HG02973 (cell line): ENCODE measurements around the gene ANKRD50.
A peak's percentile ranks its signal among the peaks of the same experiment; 100 is the strongest.

Experiments used
- ATAC-seq: cut with Tn5 transposase; IDR thresholded peaks from one replicate; pipeline ENCODE4 v1.9.1; 2021; ENCODE audit warnings: moderate library complexity; ENCODE audit not compliant: unreplicated experiment

Gene ANKRD50

DNA sequence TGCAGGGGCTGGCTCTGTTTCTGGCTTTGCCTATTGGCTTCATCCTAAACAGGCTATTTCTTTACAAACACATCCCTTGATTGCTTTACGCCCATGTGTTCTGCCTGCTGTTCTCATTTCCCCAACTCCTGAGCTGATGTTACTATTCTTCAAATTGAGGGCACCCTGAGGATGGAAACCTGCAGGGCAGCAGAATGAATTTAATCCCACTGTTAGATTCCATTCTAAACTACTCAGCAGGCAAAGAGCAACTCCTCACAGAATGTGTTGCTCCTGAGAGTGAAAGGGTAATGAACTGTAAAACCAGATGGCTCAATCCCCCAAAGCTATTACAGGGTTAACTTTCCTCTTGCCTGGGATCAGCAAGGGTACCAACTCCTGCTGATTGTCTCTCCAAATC, 75.7 kb downstream of the ANKRD50 start:
- no peak for ATAC-seq

GRCh38 chr4:124635331-124635730, 77.2 kb downstream of the ANKRD50 start:
- no peak for ATAC-seq

DNA sequence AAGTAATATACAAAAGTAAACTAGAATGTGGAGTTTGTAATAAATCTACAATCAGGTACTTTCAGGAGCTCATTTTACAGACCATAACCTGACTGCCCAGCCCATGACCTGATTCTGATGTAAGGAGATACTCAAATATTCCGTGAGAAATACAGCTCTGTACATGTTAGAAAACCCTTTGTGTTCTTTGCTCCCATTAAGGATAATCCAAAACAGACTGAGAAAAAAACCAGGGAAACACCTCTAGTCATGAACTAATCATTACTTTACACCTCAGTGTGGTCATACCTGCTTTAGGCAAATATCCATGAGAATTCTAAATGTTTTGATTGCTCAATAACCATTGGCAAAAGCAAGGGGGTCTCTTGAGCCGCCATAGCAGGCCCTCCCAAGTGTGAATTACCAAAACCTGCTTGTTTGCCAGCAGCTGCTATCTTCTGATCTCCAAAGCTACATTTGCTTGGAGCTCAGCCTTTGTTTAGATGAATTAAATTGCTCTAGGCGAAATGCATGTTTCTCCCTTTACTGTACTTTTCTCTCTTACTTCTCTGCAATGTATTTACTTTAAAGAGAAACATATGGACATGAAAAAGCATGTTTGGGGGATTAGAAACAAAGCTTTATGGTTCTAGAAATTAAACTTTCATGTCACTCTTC, 79.1 kb downstream of the ANKRD50 start:
- ATAC-seq, result no peak

GRCh38 chr4:124632439-124632838, 80.1 kb downstream of the ANKRD50 start:
- no peak for ATAC-seq

DNA sequence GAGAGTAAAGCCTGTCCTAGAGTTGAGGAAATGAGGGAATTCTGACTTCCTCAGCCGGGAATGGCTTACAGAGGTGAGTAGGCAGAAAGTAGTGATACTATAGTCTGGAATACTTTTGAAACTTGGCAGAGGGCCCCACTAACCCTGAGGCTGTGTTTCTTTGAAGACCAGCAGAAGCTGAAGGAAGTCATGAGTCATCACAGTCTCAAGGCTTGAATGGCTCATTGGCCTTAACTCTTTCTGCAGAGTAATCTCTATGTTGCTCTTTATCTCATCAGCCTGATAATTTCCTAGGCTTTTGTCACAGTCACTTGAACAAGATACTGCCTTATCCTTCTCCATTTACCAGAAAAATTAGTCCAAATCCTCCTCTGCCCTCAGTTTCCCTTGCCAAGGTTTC, 80.8 kb downstream of the ANKRD50 start:
- ATAC-seq, result peak; percentile 94

DNA sequence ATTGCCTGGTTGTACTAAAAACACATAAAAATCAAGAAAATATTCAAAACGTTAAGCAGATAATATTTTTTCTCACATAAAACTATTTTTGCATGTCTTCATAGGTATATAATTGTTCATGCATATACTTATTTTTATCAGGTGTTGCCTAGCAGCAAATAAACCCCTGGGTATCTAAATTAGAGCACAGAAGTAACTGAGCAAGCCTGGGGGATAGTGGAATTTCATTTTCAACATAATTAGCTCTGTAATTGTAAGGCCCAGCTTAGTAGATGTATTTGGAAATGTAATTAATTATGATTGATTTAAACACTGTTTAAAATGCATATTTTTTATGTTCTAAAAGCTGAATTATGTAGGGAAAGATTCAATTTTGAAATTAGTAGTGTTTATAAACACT, 82.9 kb downstream of the ANKRD50 start:
- no peak for ATAC-seq
